Activated effector memory CD4-positive, alpha-beta T cell treated with anti-CD3 and anti-CD28 coated beads, Interleukin-2, amount 50 U/mL, for 16 hours (primary cell): Measurements from ENCODE around the gene SULT1A1.
A peak's percentile ranks its signal among the peaks of the same experiment; 100 is the strongest.
"Not testable (repeated sequence)": the region's sequence is repeated elsewhere in the genome, so short reads cannot be mapped to it uniquely, and the experiment has no call there.

ENCODE experiments used
- DNase-seq: peaks from one replicate; pipeline ENCODE4 v3.0.0-alpha.2; 2020

The SULT1A1 gene

DNA sequence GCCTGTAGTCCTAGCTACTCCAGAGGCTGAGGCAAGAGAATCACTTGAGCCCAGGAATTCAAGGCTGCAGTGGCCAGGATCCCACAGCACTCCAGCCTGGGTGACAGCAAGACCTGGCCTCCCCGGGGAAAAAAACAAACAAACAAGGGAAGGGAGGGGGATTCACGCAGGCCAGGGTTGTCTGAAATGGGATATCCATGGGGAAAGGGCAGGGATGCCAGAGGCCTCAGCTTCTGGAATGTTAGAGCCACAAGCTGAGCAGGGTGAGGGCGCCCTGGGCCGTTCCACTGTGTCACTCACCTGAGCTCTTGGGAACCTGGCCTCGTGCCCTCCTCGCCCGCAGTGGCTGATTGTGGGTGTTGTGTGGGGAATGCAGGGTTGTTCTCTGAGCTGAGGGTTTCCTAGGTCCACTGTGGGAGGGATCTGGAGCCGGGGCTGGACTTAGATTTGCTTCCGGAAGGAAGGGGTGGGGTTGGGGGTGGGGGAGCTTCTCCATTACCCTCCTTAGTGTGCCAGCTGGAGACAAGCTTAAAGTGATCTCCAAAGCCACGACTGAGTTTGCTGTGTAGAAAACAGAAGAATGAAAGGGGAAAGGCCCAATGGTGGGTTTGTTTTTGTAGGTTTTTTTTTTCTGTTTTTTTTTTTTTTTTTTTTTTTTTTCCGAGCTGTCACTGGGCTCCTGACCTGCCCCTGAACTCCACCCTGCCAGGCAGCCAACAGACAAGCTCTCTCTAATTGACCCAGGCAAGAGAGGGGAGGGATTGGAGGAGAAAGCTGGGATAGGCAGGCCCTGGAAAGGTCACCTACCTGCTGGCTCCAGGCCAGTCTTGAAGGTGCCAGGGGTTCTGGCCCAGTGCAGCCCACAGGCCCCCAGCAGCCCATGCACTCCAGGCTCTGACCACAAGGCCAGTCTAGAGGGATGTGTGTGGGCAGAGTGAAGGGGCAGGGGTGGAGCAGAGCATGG is at the start of gene SULT1A1:
SULT1A1 (minus strand) TSS at position 414 of the 964 bp plus-strand sequence. CDS start 1,189 bp downstream, outside the sequence.
- peak; percentile 55 for DNase-seq

DNA sequence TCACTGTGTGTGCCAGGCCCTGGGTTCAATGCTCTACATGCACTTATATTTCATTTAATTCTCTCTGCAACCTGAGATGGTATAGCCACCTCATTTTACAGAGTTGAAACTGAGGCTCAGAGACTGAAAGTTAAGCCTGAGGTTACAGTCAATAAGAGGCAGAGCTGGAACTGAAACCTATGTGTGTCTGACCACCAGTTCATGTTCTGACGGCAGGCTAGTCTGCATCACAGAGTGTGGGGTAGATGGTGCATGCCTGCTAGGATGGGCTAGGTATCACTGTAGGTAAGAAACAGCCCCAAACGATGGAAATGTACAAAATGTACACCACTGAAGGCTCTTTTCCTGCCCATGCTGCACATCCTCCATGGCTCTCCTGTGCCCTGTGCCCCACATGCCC is 30.1 kb upstream of the SULT1A1 start:
- DNase-seq, result not testable (repeated sequence)

DNA sequence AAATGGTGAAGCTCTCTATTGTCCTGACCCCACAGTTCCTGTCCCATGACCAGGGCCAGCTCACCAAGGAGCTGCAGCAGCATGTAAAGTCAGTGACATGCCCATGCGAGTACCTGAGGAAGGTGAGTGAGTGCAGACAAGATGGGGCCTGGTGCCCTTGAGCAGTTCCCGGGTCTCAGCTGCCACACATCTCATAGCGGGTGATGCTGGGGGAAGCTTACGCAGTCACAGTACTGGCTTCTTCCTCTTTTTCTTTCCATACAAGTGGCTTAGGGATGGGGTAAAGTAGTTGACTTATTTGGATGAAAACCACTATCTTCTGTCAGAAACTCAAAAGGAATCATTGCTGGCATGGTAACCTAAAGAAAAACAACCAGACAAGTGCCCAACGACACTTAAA is 28.5 kb upstream of the SULT1A1 start:
- DNase-seq, result not testable (repeated sequence)

DNA sequence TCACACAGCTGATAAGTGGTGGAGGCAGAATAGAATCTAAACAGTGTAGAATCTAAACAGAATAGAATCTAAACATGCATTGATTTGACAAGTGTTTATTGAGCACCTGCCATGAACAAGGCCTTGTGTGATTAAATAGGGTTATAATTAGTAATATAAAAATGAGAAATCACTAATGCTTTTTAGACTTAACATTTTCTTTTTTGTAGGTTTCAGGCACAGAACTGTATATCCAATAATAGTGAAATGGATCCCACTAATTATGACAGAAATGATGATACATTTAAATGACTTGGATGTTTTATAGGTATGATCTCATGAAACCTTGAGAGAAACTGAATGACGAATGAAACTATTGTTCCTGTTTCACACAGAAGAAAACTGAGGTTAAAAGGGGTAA is 27.9 kb upstream of the SULT1A1 start, which contains the start of gene NPIPB8:
NPIPB8 (plus strand) TSS at position 301 of the 400 bp plus-strand sequence. CDS start 296 bp downstream, outside the sequence.
- not testable (repeated sequence) for DNase-seq

DNA sequence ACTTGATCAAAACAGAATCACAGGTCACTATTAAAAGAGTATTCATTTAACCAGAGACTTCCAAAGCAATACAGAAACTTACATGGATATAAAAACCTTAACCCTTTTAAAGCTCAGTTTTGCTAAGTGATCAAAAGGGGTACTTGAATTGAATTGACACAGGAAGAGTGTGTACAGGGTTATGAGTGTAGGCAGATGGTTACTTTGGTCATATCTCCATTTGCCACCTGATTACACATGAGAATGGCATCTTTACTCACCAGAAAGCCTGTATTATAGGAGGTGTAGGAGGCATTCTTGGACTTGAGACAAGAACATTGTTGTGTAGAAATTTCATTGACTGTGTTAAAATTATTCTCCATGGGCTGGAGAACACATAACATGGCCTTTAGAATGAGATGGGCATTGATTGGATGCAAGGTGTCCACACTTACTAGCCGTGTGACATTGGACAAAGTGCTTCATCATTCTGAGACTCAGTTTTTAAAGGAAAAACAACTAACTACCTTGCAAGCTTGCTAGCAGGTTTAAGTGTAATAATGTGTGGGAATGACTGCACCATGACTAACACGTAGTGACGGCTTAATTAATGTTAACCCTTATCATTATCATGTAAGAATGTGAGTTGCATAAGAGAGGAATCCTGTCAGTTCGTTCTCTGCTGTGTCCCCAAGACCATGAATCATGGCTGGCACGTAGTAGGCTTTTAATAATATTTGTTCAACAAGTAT is 26.4 kb upstream of the SULT1A1 start:
- DNase-seq, result not testable (repeated sequence)

DNA sequence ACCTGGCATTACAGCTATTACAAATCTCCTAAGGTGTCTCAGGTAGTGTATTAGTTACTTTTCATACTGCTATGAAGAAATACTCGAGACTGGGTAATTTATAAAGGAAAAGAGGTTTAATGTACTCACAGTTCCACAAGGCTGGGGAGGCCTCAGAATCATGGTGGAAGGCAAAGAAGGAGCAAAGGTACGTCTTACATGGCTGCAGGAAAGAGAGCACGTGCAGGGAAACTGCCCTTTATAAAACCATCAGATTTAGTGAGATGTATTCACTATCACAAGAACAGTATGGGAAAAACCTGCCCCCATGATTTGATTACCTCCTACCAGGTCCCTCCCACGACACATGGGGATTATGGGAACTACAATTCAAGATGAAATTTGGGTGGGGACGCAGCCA is 21.1 kb upstream of the SULT1A1 start:
- DNase-seq, result not testable (repeated sequence)

DNA sequence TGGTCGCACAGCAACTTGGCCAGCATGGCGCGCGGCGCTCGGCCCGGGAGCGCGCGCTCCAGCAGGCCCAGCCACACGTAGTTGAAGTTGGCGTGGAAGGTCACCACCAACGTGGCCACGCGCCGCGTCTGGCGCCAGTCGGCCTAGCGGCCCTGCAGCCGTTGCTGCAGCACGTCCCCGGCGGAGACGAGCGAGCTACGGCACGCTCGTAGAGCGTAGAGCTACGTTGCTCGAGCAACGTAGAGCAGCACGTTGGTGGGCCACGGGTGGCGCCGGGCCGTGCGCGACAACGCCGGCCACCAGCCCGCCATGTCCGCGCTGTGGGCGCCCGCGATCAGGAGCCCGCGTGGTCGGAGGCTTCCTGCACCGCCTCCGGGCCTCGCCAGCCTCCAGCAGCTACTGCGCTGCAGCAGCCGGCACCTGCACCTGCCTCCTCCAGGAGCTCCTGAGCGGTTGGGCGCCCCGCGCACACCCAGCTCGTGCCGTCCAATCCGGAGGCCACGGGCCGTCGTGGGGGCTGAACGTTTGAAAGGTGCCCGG is 13.4 kb upstream of the SULT1A1 start:
- DNase-seq, result peak; percentile 85

DNA sequence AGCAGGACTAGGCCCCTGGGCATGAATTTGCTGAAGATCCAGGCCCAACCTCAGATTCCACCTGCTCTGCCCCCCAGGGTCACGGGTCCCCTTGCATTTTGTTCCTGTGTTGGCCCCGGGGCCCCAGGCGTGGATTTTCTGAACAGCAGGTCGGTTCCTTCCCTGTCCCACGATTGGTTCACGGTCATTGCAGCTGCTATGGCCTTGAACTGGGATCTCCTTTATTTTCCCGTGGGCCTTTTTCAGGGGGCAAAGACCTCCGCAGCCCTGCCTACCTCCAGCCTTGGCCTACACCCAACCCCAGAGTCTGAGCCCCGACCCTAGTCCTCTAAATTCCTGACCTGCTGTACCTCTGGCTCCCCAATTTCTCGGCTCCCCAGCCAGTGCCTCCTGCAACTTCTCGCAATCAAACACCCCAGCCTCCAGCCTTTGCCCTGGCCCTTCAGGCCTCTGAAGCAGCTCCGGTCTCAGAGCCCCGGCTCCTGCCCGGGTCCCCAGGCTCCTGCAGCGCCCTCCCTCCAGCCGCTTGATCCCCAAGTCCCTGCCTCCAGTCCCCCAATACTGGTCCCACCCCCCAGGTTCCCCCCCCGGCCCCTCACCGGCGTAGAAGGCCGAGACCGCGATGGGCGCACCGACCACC is 12.8 kb upstream of the SULT1A1 start:
- not testable (repeated sequence) for DNase-seq

DNA sequence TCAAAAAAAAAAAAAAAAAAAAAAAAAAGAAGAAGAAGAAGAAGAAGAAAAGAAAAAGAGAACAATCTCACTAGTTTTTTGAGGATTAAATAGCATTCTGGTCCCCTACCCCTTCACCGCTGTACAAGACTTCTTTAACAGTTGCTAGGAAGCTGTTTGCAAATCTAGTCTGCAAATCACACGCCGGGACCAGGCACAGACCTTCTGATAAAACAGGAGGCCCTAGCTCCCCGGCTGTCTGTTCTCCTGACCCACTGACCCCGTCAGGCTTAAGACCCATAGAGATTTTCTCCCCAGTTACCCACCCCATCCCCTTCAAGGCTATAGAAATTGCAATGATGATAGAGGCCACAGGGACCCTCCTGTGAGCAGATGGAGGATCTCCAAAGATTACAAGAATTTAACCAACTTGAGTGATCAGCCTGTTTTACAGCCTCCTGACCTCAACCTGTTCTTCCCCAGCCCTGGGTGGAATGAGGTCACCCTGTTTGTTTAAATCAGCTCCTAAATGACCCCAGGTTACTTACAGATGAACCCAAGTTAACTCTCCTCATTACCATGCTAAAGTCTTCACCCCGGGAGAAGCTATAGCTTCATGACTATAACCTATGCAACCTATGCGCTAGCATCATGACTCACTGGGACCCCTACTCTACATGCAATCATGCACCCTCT is 11.8 kb upstream of the SULT1A1 start:
- DNase-seq, result no peak

DNA sequence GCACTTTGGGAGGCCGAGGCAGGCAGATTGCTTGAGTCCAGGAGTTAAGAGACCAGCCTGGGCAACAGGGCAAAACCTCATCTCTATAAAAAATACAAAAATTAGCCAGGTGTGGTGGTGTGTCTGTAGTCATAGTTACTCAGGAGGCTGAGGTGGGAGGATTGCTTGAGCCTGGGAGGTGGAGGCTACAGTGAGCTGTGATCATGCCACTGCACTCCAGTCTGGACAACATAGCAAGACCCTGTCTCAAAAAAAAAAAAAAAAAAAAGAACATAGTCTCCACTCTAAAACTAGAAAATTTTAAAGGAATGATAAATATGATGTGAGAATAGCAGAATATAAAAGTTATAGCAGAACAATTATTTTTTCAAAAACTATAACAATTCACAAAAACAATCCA is 10.5 kb upstream of the SULT1A1 start:
- DNase-seq, result not testable (repeated sequence)

DNA sequence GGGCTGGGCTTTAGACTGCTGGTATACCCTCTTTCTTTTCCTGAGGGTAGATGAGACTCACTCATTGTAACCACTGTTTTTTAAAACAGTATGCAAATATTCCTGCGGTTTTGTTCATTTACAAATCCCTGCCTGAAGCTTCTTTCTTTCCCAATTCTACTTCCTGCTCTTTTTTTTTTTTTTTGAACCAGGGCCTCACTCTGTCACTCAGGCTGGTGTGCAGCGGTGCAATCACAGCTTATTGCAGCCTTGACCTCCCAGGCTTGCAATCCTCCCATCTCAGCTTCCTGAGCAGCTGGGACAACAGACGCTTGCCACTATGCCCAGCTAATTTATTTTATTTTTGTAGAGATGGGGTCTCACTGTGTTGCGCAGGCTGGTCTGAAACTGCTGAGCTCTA is 8.0 kb upstream of the SULT1A1 start:
- no peak for DNase-seq

DNA sequence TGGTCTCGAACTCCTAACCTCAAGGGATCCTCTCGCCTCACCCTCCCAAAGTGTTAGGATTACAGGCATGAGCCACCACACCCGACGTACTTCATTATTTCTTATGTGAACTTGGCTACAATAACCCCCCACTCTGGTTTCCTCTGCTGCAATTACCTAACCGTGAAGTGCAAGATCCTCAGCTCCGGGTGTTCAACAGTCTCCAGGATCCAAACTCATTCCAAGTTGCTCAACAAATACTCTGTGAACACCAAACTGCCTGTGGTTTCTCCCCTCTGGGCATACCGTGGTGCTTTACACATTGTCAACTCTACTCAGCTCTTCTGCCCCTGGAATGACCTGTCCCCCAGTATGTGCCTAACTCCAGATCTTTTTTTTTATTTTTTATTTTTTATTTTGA is 6.8 kb upstream of the SULT1A1 start:
- no peak for DNase-seq

DNA sequence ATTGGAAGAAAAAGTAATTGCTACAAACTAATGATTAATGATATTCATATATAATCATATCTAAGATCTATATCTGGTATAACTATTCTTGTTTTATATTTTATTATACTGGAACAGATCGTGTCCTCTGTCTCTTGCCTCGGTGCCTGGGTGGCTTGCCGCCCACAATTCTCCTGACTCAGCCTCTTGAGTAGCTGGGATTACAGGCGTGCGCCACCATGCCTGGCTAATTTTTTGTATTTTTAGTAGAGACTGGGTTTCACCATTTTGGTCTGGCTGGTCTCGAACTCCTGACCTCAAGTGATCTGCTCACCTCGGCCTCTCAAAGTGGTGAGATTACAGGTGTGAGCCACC is 6.4 kb upstream of the SULT1A1 start:
- DNase-seq, result not testable (repeated sequence)

DNA sequence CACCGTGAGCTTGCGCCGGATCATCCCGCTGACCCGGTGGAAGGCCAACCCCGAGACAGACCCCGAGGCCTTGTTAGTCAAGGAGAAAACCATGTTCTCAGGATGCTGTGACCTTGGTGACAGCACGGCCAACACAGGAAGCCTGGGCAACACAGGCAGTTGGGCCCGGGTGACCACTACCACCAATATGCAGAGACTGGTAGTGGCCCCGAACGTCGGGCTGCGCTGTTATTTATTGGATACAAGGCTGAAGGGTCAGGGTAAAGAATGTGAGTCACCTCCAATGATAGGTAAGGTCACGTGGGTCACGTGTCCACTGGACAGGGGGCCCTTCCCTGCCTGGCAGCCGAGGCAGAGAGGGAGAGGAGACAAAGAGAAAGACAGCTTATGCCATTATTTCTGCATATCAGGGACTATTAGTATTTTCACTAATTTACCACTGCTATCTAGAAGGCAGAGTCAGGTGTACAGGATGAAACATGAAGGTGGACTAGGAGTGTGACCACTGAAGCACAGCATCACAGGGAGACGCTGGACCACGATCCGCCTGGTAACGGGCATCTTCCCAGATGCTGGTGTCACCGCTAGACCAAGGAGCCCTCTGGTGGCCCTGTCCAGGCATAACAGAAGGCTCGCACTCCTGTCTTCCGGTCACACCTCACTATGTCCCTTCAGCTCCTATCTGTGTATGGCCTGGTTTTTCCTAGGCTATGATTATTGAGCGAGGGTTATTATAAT is 5.8 kb upstream of the SULT1A1 start:
- DNase-seq, result not testable (repeated sequence)

DNA sequence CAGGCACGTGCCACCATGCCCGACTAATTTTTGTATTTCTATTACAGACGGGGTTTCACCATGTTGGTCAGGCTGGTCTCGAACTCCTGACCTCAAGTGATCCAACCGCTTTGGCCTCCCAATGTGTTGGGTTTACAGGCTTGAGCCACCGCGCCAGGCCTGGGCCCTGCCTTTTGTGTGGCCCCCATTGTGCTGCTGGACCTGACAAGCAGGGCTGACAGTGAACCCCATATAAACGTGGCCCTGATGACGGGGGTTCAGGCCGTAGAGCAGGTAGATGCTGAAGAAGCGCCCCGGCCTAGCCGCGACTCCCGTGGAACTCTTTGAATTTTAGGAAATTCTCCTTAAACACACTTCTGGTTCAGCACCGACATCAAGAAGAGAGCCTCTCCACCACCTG is 4.7 kb upstream of the SULT1A1 start:
- DNase-seq, result not testable (repeated sequence)

DNA sequence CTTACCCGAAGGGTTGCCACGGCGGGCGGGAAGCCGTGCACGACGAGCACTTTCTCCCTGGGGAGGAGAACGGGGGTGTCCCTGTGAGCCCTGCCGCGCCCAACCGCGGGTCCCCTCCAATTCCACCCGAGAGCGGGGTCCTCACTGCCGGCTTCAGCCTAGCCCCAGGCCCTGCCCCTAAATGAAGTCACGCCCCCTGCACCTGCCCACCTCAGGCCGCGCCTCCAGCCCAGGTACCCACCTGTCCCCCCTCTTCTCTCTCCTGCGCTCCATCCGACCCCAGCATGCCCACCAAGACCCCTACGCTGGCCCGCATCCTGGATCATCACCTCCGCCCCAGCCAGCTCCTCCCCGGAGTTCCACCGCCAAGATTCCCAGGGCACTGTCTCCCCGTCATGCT is 4.1 kb upstream of the SULT1A1 start:
- not testable (repeated sequence) for DNase-seq

DNA sequence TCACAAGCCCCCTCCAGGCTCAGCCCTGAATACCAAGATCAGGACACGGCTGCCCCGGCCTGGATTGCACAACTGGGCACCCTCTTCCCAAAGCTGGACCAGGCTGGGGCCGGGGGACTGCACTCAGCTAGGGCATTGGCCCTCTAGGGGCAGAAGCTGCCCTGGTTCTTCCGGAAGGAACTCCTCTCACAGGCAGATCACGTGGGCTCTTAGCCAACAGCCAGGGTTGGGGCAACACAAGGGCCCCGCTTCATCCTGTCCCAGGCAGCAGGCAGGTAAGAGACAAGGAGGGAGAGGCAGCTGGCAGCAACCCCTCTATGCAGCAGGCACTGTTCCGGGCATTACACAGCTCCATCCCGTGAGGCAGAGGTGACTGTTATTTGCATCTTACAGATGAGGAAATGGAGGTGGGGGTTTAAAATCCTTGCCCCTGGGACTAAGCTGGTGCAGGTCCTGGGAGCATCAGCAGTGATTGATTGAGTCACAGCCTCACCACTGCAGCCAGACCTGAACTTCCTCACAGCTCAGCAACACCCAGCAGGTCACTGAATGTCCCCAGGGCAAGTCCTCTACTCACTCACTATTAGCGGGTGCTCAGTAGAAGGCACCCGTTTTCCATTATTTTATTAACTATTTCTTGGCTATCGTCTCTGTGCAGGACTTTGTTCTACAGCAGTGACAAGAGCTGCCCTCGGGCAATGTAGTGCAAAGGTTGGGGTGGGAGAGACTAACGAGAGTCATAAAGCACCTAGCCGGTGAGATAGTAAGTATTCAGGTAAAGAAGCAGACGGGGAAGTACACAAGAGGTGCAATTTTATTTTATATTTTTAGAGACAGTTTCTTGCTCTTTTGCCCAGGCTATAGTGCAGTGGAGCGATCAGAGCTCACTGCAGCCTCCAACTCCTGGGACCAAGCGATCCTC is 2.8 kb upstream of the SULT1A1 start:
- not testable (repeated sequence) for DNase-seq

DNA sequence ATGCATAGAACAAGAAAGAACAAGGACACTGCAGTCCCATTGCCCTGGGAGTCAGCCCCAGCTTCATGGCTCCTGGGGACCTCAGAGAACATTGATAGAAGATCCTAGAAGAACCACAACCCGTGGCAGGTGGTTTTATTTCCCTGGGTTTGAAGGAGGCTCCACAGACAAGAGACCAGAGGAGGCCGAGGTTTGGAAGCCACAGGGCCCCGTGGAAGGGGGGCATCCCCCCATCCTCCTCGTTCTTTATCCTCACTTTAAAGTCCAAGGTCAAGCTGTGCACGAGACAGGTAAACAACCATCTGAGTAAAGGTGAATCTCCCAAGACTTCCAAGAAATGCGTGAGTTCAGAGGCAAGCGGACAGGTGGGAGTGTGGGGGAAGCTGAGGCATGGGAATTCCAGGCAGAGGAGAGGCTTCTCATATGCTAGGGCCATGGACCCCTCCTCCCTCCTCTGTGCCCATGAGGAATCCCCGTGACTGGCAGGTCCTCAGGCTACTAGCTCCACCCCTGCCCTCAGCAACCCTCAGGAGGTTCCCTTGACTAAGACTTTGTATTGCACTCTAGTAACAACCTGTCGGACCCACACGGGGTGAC is 849 bp upstream of the SULT1A1 start:
- peak; percentile 43 for DNase-seq

DNA sequence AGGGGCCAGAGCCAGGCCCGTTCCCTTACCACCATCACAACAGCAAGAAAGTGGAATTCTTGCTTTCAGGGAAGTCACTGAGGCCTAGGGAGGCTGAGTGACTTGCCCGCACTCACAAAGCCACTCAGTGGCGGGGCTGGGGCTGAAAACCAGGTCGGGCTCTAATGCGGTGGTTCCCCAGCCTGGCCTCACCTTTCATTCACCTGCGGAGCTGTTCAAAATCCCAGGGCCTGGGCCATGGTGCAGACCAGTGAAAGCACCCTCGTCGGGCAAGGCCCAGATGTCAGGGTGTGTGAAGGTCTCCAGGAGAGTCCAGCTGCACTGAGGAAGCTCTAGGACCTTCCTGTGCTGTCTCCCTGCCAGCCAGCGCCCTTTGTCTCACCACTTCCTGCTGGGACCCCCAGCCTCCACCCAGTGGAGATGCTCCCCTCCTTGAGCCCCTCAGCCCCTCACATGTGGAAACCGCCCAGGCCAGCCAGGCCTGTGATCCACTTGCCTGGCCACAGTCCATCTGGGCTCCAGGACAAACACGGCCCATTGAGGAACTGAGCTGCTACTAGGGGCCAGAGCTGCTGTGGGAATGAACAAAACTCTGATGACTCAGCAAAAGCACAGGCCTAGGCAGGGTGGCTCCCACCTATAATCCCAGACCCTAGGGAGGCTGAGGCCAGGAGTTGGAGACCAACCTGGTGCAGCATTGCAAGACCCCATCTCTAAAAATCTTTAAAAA is 812 bp downstream of the SULT1A1 start:
- peak; percentile 41 for DNase-seq
